Embryonic facial prominence (tissue), 1 donor: Measurements from ENCODE around the gene PDE9A.
"Not testable (repeated sequence)": the region's sequence is repeated elsewhere in the genome, so short reads cannot be mapped to it uniquely, and the experiment has no call there.

Source experiments
- DNase-seq: peaks from one replicate; pipeline ENCODE4 v3.0.0-alpha.2; 2016; ENCODE audit errors: extremely low spot score

PDE9A gene

DNA sequence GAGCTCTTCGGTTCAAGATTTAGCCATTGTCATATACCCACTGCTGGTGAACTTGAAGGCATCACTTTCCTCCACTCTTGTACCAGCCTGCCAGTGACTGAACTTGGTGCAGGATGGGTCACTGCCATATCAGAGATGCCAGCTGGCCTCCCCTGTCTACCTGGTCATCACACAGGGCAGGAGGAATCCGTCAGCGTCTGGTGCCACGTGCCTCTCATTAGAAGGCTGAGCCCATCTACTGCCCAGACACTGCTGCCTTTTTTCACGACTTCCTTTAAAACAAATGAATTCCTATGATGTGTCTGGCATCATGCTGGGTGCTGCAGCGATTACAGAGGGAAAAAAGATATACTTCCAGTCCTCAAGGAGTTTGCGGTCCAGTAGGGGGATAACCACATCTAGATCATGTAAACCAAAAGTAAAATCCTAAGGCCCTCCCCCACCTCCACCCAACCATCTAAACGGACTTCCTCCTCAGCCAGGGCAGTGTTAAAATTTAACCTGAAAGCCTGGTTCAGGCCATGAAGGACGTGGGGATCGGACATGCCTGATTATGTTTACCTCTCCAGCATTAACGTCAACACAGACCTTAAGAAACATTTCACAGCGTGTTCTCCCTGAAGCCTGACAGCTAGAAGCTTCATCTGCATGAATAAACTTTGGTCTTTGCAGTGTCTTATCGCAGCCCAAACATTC is 29.2 kb upstream of the PDE9A start:
- DNase-seq: no peak

- DNase-seq: no peak
Observed at GRCh38 chr21:42624936-42625335, 28.5 kb upstream of the PDE9A start.

GRCh38 chr21:42626171-42626570 is 27.2 kb upstream of the PDE9A start:
- no peak for DNase-seq

GRCh38 chr21:42627527-42628289 is 25.7 kb upstream of the PDE9A start:
- DNase-seq: no peak

- not testable (repeated sequence) for DNase-seq
Observed at GRCh38 chr21:42628466-42629061, 24.9 kb upstream of the PDE9A start.

- DNase-seq: no peak
Observed at GRCh38 chr21:42629933-42630589, 23.4 kb upstream of the PDE9A start.

GRCh38 chr21:42630626-42631025 is 22.8 kb upstream of the PDE9A start:
- DNase-seq: no peak

- DNase-seq: no peak
Observed at GRCh38 chr21:42631142-42631541, 22.3 kb upstream of the PDE9A start.

DNA sequence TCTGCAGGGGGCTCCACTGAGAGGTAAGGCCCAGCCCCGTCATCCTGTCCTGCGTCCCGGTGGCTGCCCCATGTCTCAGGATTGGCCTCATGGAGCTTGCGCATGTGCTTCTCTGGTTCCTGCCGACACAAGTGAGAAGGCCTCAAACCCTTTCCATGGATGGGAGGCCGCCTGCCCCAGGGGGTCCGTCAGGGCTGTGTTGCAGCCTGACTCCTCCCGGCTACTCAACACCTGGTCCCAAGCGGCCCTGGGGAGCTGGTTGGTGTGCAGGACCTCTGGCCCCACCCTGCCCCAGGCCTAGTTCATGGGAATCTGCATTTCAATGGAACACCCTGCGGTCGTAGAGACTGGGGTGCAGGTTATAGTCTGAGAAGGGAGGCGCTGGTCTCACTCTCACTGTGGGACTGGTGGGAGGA is 21.1 kb upstream of the PDE9A start:
- DNase-seq: no peak

DNA sequence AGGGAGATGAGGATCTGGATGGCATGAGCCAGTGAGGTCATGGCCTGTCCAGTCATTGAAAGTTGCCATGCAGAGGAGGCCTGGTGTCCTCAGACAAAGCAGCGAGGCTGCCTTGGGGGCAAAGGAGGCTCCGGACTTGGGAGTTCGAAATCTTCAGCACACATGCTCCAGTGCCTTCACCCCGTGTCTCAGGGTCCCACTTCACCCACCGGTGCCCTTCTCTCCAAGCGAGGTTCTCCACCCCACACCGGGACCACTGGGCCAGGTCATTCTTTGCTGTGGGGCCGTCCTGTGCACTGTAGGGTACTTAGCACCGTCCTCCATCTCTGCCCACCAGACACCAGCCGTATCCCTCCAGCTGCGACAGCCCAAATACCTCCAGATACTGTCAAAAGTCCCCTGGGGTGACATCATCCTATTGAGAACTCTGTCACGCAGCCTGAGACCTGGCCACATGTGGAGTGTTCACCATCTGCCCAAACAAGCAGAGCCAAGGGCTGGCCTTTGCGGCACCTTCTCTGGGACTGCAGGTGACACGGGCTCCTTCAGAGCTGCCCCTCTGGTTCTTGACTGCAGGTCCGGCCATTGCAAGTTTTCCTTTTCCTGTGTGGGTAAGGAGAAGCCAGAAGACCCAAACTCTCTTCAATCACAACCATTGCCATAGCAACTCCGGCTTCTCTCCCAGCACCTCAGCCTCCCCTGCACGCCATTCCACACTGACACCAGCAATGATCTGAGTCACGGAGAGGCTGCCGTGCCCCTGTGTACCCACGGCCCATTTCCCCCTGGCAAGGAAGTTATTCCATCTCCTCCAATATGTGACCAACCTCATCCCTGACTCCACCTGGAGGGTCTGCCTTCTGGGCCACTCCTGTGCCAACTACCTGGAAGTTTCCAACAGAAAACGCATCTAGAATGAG is 20.4 kb upstream of the PDE9A start:
- DNase-seq: no peak

- no peak for DNase-seq
Observed at GRCh38 chr21:42633858-42634257, 19.6 kb upstream of the PDE9A start.

- DNase-seq: no peak
Observed at GRCh38 chr21:42635848-42636519, 17.4 kb upstream of the PDE9A start.

- DNase-seq: no peak
Observed at GRCh38 chr21:42636520-42637266, 16.7 kb upstream of the PDE9A start.

DNA sequence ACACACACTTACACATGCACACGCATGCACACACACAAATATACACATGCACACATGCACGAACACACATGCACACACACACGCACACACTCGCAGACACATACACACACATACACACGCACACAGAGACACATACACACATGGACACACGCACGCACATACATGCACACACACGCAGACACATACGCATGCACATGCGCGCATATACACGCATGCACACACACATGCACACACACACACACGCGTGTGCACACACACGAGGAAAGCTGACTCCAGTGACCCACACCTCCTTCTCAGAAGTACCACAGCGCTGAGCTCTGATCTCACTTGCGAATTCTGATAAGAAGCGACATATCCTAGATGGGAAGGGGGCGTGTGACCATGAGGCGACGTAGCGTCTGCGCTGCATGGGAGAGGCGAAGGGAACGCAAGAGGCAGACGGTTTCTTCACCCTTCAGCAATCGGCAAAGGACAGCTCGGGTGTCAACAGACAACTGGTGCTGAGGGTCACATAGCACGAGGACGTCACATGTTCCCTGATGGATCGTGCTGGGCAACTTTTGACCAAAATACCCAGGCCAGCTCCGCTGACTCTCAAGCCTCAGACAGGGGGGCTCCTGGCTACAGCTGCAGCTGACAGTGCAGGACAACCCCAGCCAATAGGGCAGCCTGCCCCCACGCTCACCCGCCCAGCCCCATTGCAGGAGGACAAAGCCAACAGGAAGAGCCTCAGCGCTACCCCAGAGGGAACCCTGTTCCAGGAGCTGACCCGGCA is 16.0 kb upstream of the PDE9A start:
- no peak for DNase-seq

- DNase-seq: no peak
Observed at GRCh38 chr21:42638266-42638863, 15.1 kb upstream of the PDE9A start.

DNA sequence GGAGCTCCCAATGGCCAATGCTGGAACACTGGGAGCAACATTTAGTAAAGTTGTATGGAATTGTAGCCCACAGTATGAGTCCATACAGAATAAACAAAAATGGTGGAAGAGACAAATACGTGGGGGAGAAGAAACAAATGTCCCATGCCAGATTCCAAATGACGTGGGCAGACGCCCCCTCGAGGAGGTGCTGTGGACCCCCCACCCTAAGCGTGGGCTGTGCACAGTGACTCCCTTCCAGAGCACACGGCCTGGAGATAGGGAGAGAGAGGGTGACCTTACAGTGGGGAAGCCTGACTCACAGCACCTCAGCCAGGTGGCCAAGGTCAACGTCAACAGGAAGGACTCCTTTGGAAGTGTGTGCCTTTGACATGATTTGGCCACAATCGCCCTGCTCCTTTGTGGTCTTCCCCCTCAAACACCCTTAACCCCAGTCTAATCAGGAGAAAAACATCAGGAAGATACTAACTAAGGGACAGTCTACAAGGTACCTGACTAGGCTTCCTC is 13.7 kb upstream of the PDE9A start:
- no peak for DNase-seq

GRCh38 chr21:42640486-42640885 is 12.9 kb upstream of the PDE9A start:
- no peak for DNase-seq
